ENCODE results near the gene PTPRN2. TPM values are rescaled to one million over a fixed set of nuclear protein-coding genes. Genes with fewer than 3 reads are reported as not detected.
A peak's percentile ranks its signal among the peaks of the same experiment; 100 is the strongest.

Gene PTPRN2
- total RNA-seq, 2 experiments from 2014 or later: 4.7 to 4.8 TPM

DNA sequence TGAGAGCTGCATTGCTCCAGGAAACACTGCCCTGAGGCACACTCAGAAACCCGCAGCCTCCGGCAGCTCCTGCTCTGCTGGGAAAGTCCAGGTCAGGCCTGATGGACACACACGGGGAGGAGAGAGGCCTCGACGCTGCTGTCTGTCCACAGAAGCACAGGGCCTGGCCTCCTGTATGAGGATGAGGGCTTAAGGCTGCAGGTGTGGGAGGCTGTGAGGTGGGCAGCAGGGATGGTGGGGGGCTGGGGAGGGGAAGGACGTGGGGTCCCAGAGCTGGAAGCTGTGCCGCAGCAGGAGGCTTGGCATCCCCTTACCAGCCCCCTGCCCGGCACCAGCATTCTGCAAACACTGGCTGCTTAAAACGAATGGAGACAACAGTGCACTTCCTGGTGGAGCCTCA lies 1064.7 kb downstream of the PTPRN2 start:
- no peaks in the 10 kb centered on the region for H3K9me3 Mint-ChIP-seq
- no peaks in the 10 kb centered on the region for H3K36me3 Mint-ChIP-seq (ENCODE audit: low read depth)
- no peaks in the 10 kb centered on the region for H3K4me1 Mint-ChIP-seq
- H3K27ac Mint-ChIP-seq: no peak overlapping the region
- no peak overlapping the region for H3K4me3 Mint-ChIP-seq
- ChIA-PET CTCF (no interaction called here), POLR2A (no interaction called here)
- peak; percentile 5 for DNase-seq
- H3K27me3 Mint-ChIP-seq: peaks cover 21% of the 10 kb centered on the region

- CTCF ChIA-PET: no interaction called here
- peak; percentile 7 for DNase-seq
- Mint-ChIP-seq H3K4me3 (no peak overlapping the region), H3K4me1 (no peaks in the 10 kb centered on the region), H3K27me3 (peaks cover 21% of the 10 kb centered on the region), H3K9me3 (no peaks in the 10 kb centered on the region), H3K36me3 (ENCODE audit: low read depth) (no peaks in the 10 kb centered on the region), H3K27ac (no peak overlapping the region)
- POLR2A ChIA-PET: no interaction called here
Observed at GRCh38 chr7:157522189-157522588, 1065.4 kb downstream of the PTPRN2 start.

DNA sequence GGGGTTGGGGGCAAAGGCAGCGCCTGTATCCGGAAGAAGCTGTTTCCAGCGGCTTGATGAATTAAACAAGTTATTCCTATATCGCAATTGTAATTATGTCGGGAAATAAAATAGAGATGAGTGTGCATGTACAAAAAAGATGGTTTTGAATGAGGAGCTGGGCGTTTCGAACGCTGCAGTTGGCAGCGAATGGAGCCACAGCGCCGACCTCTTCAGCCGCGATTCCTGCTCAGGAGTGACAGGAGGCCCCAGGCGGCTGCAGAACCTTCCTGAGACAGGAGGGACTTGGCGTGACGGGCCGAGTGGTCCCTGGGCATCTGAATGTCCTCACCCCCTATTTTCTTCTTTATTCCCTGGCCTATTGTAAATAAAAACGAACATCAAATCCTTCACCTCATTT lies 1065.9 kb downstream of the PTPRN2 start:
- Mint-ChIP-seq H3K4me1 (no peaks in the 10 kb centered on the region), H3K9me3 (no peaks in the 10 kb centered on the region), H3K4me3 (no peak overlapping the region), H3K27ac (no peak overlapping the region), H3K36me3 (ENCODE audit: low read depth) (no peaks in the 10 kb centered on the region), H3K27me3 (peaks cover 21% of the 10 kb centered on the region)
- no peak for DNase-seq
- ChIA-PET CTCF (no interaction called here), POLR2A (no interaction called here)

GRCh38 chr7:157521061-157521731 lies 1066.4 kb downstream of the PTPRN2 start:
- no peak overlapping the region for H3K27ac Mint-ChIP-seq
- no peaks in the 10 kb centered on the region for H3K4me1 Mint-ChIP-seq
- no peaks in the 10 kb centered on the region for H3K36me3 Mint-ChIP-seq (ENCODE audit: low read depth)
- CTCF ChIA-PET: no interaction called here
- no peak for DNase-seq
- peaks cover 19% of the 10 kb centered on the region for H3K27me3 Mint-ChIP-seq
- POLR2A ChIA-PET: no interaction called here
- H3K9me3 Mint-ChIP-seq: no peaks in the 10 kb centered on the region
- no peak overlapping the region for H3K4me3 Mint-ChIP-seq

GRCh38 chr7:157520249-157520648 lies 1067.4 kb downstream of the PTPRN2 start:
- CTCF ChIA-PET: no interaction called here
- no peaks in the 10 kb centered on the region for H3K36me3 Mint-ChIP-seq (ENCODE audit: low read depth)
- H3K27ac Mint-ChIP-seq: no peak overlapping the region
- no peaks in the 10 kb centered on the region for H3K4me1 Mint-ChIP-seq
- POLR2A ChIA-PET: no interaction called here
- no peak overlapping the region for H3K4me3 Mint-ChIP-seq
- no peaks in the 10 kb centered on the region for H3K9me3 Mint-ChIP-seq
- H3K27me3 Mint-ChIP-seq: peaks cover 9% of the 10 kb centered on the region
- no peak for DNase-seq

GRCh38 chr7:157519798-157520244 lies 1067.8 kb downstream of the PTPRN2 start:
- H3K4me1 Mint-ChIP-seq: no peaks in the 10 kb centered on the region
- H3K9me3 Mint-ChIP-seq: no peaks in the 10 kb centered on the region
- peak; percentile 13 for DNase-seq
- peaks cover 7% of the 10 kb centered on the region for H3K27me3 Mint-ChIP-seq
- H3K27ac Mint-ChIP-seq: no peak overlapping the region
- no peaks in the 10 kb centered on the region for H3K36me3 Mint-ChIP-seq (ENCODE audit: low read depth)
- no peak overlapping the region for H3K4me3 Mint-ChIP-seq
- POLR2A ChIA-PET: no interaction called here
- CTCF ChIA-PET: no interaction called here

GRCh38 chr7:157519246-157519645 lies 1068.4 kb downstream of the PTPRN2 start:
- DNase-seq: no peak
- H3K9me3 Mint-ChIP-seq: no peaks in the 10 kb centered on the region
- H3K36me3 Mint-ChIP-seq (ENCODE audit: low read depth): no peaks in the 10 kb centered on the region
- peaks cover 6% of the 10 kb centered on the region for H3K27me3 Mint-ChIP-seq
- H3K27ac Mint-ChIP-seq: no peak overlapping the region
- ChIA-PET POLR2A (no interaction called here), CTCF (no interaction called here)
- H3K4me1 Mint-ChIP-seq: no peaks in the 10 kb centered on the region
- H3K4me3 Mint-ChIP-seq: no peak overlapping the region

DNA sequence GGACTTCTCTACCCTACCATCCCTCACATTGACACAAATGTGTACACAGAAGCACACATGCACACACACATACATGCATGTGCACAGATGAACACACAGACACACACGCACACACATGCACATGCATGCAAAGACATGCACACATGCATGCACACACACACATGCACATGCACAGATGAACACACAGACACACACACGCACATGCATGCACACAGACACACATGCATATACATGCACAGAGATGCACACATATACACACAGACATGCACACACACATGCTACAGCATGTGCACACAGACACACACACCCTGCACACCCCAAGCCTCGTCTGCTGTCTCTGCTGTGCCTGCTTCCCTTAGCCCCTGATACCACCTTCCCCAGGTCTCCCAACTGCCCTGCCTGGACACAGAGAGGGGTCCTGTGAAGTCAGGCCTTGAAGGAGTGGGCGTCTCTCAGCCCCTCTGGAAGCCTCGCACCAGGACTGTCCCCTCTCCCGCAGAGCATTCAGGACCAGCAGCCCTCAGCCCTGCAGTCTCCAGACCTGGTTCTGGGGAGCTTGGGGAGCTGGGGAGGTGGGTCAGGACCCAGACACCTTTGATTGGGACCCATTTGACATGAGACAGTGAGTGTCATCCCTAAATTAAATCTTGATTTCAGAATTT lies 1069.0 kb downstream of the PTPRN2 start:
- Mint-ChIP-seq H3K4me3 (no peak overlapping the region), H3K9me3 (no peaks in the 10 kb centered on the region), H3K4me1 (no peaks in the 10 kb centered on the region), H3K27me3 (peaks cover 7% of the 10 kb centered on the region), H3K27ac (no peak overlapping the region), H3K36me3 (ENCODE audit: low read depth) (no peaks in the 10 kb centered on the region)
- ChIA-PET POLR2A (no interaction called here), CTCF (no interaction called here)
- DNase-seq: peak; percentile 6

GRCh38 chr7:157517782-157518513 lies 1069.7 kb downstream of the PTPRN2 start:
- H3K36me3 Mint-ChIP-seq (ENCODE audit: low read depth): no peaks in the 10 kb centered on the region
- H3K4me1 Mint-ChIP-seq: no peaks in the 10 kb centered on the region
- POLR2A ChIA-PET: no interaction called here

GRCh38 chr7:157516911-157517781 lies 1070.5 kb downstream of the PTPRN2 start:
- peak; percentile 11 for DNase-seq
- peaks cover 15% of the 10 kb centered on the region for H3K27me3 Mint-ChIP-seq
- no peaks in the 10 kb centered on the region for H3K36me3 Mint-ChIP-seq (ENCODE audit: low read depth)
- H3K4me3 Mint-ChIP-seq: no peak overlapping the region
- no peaks in the 10 kb centered on the region for H3K4me1 Mint-ChIP-seq
- no peak overlapping the region for H3K27ac Mint-ChIP-seq
- POLR2A ChIA-PET: no interaction called here
- CTCF ChIA-PET: no interaction called here
- H3K9me3 Mint-ChIP-seq: no peaks in the 10 kb centered on the region

More at GRCh38 chr7:157517782-157518513, 1069.7 kb downstream of the PTPRN2 start:
- H3K27ac Mint-ChIP-seq: no peak overlapping the region
- no peak overlapping the region for H3K4me3 Mint-ChIP-seq
- no peaks in the 10 kb centered on the region for H3K9me3 Mint-ChIP-seq
- peak; percentile 15 for DNase-seq
- CTCF ChIA-PET: no interaction called here
- peaks cover 12% of the 10 kb centered on the region for H3K27me3 Mint-ChIP-seq

DNA sequence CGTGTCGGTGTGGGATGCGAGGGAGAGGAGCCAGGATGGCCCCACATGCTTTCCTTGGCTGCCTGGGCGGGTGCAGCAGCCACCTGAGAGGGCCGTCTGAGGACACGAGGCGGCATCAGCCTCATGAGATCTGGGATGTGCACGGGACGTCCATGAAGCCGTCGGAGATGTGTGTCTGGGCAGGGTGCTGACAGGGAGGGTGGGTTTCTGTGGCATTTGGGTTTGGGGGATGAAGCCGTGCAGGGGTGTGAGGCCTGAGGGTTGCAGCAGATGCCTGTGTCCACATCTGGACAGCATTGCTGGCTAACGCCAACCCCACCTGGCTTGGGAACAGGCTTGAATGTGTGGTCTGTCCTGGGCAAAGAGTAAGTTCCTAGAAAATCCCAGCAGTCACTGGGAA lies 1071.3 kb downstream of the PTPRN2 start:
- Mint-ChIP-seq H3K4me1 (no peaks in the 10 kb centered on the region), H3K36me3 (ENCODE audit: low read depth) (no peaks in the 10 kb centered on the region), H3K27ac (no peak overlapping the region), H3K9me3 (peaks cover 3% of the 10 kb centered on the region), H3K27me3 (peaks cover 20% of the 10 kb centered on the region), H3K4me3 (no peak overlapping the region)
- ChIA-PET POLR2A (no interaction called here), CTCF (no interaction called here)
- DNase-seq: peak; percentile 9

DNA sequence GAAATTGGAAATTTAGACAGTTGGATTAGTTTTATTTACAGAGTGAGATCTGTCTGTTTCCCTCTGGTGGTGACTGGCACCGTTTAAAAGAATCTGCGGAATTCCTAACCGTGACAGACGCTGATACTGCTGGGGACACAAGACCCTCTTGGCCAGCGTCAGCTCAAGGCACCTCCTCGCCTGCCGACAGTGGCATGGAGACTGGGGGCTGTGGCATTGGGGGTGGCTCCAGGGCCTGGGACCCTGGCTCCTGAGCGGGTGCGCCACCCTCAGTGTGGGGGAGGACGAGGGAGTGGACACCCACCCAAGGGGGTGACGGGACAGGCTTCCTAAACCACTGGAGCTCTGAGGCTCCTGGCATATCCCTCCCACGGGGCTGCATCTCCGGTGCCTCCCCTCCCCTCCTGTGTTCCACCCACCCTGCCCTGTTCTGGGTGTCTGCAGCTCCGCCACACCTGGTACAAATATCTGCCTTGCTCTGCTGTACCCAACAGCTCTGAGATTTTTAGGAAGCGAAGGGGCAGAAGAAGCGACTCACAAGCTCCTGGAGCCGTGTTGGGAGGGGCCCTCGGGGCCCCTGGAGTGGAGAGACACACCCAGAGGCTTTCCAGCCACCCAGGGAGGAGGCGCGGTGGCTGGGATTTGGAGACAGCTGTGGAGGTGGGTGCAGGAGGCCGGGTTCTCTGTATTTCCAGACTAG lies 1072.1 kb downstream of the PTPRN2 start:
- peak; percentile 15 for DNase-seq
- H3K4me3 Mint-ChIP-seq: no peak overlapping the region
- ChIA-PET POLR2A (no interaction called here), CTCF (no interaction called here)
- H3K36me3 Mint-ChIP-seq (ENCODE audit: low read depth): no peaks in the 10 kb centered on the region
- H3K4me1 Mint-ChIP-seq: no peaks in the 10 kb centered on the region
- H3K27me3 Mint-ChIP-seq: peaks cover 28% of the 10 kb centered on the region
- no peak overlapping the region for H3K27ac Mint-ChIP-seq
- peaks cover 5% of the 10 kb centered on the region for H3K9me3 Mint-ChIP-seq

- no peaks in the 10 kb centered on the region for H3K4me1 Mint-ChIP-seq
- H3K36me3 Mint-ChIP-seq (ENCODE audit: low read depth): no peaks in the 10 kb centered on the region
- peaks cover 5% of the 10 kb centered on the region for H3K9me3 Mint-ChIP-seq
- peaks cover 36% of the 10 kb centered on the region for H3K27me3 Mint-ChIP-seq
- ChIA-PET CTCF (no interaction called here), POLR2A (no interaction called here)
- H3K4me3 Mint-ChIP-seq: no peak overlapping the region
- DNase-seq: no peak
- no peak overlapping the region for H3K27ac Mint-ChIP-seq
Observed at GRCh38 chr7:157514746-157515145, 1072.9 kb downstream of the PTPRN2 start.
